GM12873 (cell line): ENCODE results near the gene CEACAM21.

Experiments used
- CTCF ChIP-seq: IDR thresholded peaks from 2 replicates; pipeline ENCODE4 v1.5.1; 2012; ENCODE audit warnings: low read depth, mild to moderate bottlenecking, moderate library complexity, low read length, control low read depth; ENCODE audit not compliant: insufficient read depth; ENCODE audit errors: missing control alignments

Gene CEACAM21

GRCh38 chr19:41621654-41622053 lies 45.7 kb downstream of the CEACAM21 start:
- TF ChIP-seq CTCF = no peak

- no peak for TF ChIP-seq CTCF
Measured at GRCh38 chr19:41623360-41623759, 47.4 kb downstream of the CEACAM21 start.

GRCh38 chr19:41624515-41624914 lies 48.5 kb downstream of the CEACAM21 start:
- no peak for TF ChIP-seq CTCF

GRCh38 chr19:41624937-41625336 lies 49.0 kb downstream of the CEACAM21 start:
- TF ChIP-seq CTCF = no peak

GRCh38 chr19:41626278-41626677 lies 50.3 kb downstream of the CEACAM21 start:
- TF ChIP-seq CTCF = no peak

GRCh38 chr19:41626877-41627276 lies 50.9 kb downstream of the CEACAM21 start, which contains the start of gene CEACAM4:
Gene CEACAM4 (minus strand): TSS chr19:41627074. CDS start chr19:41626963, 111 bp downstream.
- no peak for TF ChIP-seq CTCF

GRCh38 chr19:41627966-41628675 lies 52.2 kb downstream of the CEACAM21 start:
- no peak for TF ChIP-seq CTCF
